NT2/D1 (cell line): ENCODE results near the gene PAQR8.

Experiments used
- DNase-seq: peaks from one replicate; pipeline ENCODE4 v3.0.0-alpha.2; 2011; ENCODE audit warnings: low read depth, low spot score
- H3K27me3 ChIP-seq: 2 replicates; pipeline ENCODE4 v1.6.0; 2011; ENCODE audit warnings: mild to moderate bottlenecking; ENCODE audit not compliant: insufficient read length, insufficient read depth
- H3K36me3 ChIP-seq: 2 replicates; pipeline ENCODE4 v1.6.1; 2011; ENCODE audit warnings: mild to moderate bottlenecking, low read length, mixed read lengths; ENCODE audit not compliant: insufficient read depth, insufficient read length
- H3K4me1 ChIP-seq: 2 replicates; pipeline ENCODE4 v1.5.1; 2011; ENCODE audit not compliant: insufficient read depth, insufficient read length
- H3K4me3 ChIP-seq: 2 replicates; pipeline ENCODE4 v1.5.1; 2011; ENCODE audit warnings: low read depth; ENCODE audit not compliant: insufficient read length
- H3K9ac ChIP-seq: 2 replicates; pipeline ENCODE4 v1.6.0; 2011; ENCODE audit warnings: low read depth; ENCODE audit not compliant: insufficient read length
- H3K9me3 ChIP-seq: 2 replicates; pipeline ENCODE4 v1.5.1; 2011; ENCODE audit warnings: mild to moderate bottlenecking, low read length; ENCODE audit not compliant: insufficient read depth
- SUZ12 ChIP-seq: IDR thresholded peaks from 2 replicates; pipeline ENCODE4 v1.6.1; 2011; ENCODE audit not compliant: insufficient read length, insufficient read depth; ENCODE audit errors: extremely low read depth
- YY1 ChIP-seq: IDR thresholded peaks from 2 replicates; pipeline ENCODE4 v1.6.1; 2011; ENCODE audit not compliant: insufficient read length, insufficient read depth
- ZNF274 ChIP-seq: IDR thresholded peaks from 2 replicates; pipeline ENCODE4 v1.6.1; 2011; ENCODE audit warnings: mild to moderate bottlenecking, low read depth, low read length

Gene PAQR8

GRCh38 chr6:52403086-52403485 is 41.1 kb downstream of the PAQR8 start:
- no peak for DNase-seq
- no peak for TF ChIP-seq SUZ12
- TF ChIP-seq ZNF274: no peak
- TF ChIP-seq YY1: no peak
- Histone ChIP-seq H3K4me1 (no peaks in the 10 kb centered on the region), H3K9ac (no peak overlapping the region), H3K9me3 (no peaks in the 10 kb centered on the region), H3K4me3 (no peak overlapping the region), H3K27me3 (no peaks in the 10 kb centered on the region), H3K36me3 (peaks cover 4% of the 10 kb centered on the region)

GRCh38 chr6:52403627-52404026 is 41.7 kb downstream of the PAQR8 start:
- no peak for TF ChIP-seq YY1
- no peak for TF ChIP-seq ZNF274
- no peak for TF ChIP-seq SUZ12
- DNase-seq: no peak
- Histone ChIP-seq H3K4me3 (no peak overlapping the region), H3K36me3 (peaks cover 4% of the 10 kb centered on the region), H3K4me1 (no peaks in the 10 kb centered on the region), H3K9ac (no peak overlapping the region), H3K27me3 (no peaks in the 10 kb centered on the region), H3K9me3 (no peaks in the 10 kb centered on the region)

- no peak overlapping the region for H3K9ac ChIP-seq
- peaks cover 4% of the 10 kb centered on the region for H3K36me3 ChIP-seq
- no peaks in the 10 kb centered on the region for H3K27me3 ChIP-seq
- no peak for DNase-seq
- H3K9me3 ChIP-seq: no peaks in the 10 kb centered on the region
- H3K4me3 ChIP-seq: no peak overlapping the region
- no peaks in the 10 kb centered on the region for H3K4me1 ChIP-seq
- no peak for TF ChIP-seq ZNF274
- no peak for TF ChIP-seq SUZ12
- TF ChIP-seq YY1: no peak
Measured at GRCh38 chr6:52405243-52405642, 43.3 kb downstream of the PAQR8 start.

- TF ChIP-seq YY1 (no peak), ZNF274 (no peak), SUZ12 (no peak)
- no peaks in the 10 kb centered on the region for H3K27me3 ChIP-seq
- H3K4me3 ChIP-seq: no peak overlapping the region
- H3K9me3 ChIP-seq: no peaks in the 10 kb centered on the region
- H3K36me3 ChIP-seq: peaks cover 4% of the 10 kb centered on the region
- H3K4me1 ChIP-seq: no peaks in the 10 kb centered on the region
- no peak overlapping the region for H3K9ac ChIP-seq
- no peak for DNase-seq
Measured at GRCh38 chr6:52407467-52407866, 45.5 kb downstream of the PAQR8 start.

- no peak for TF ChIP-seq ZNF274
- no peaks in the 10 kb centered on the region for H3K27me3 ChIP-seq
- DNase-seq: no peak
- no peaks in the 10 kb centered on the region for H3K36me3 ChIP-seq
- H3K9me3 ChIP-seq: no peaks in the 10 kb centered on the region
- H3K9ac ChIP-seq: no peak overlapping the region
- no peak overlapping the region for H3K4me3 ChIP-seq
- H3K4me1 ChIP-seq: no peaks in the 10 kb centered on the region
Measured at GRCh38 chr6:52409499-52409898, 47.5 kb downstream of the PAQR8 start.

GRCh38 chr6:52410979-52411378 is 49.0 kb downstream of the PAQR8 start:
- DNase-seq: no peak
- H3K36me3 ChIP-seq: no peaks in the 10 kb centered on the region
- no peaks in the 10 kb centered on the region for H3K27me3 ChIP-seq
- H3K4me1 ChIP-seq: no peaks in the 10 kb centered on the region
- H3K9me3 ChIP-seq: no peaks in the 10 kb centered on the region
- no peak overlapping the region for H3K4me3 ChIP-seq
- no peak overlapping the region for H3K9ac ChIP-seq
- no peak for TF ChIP-seq ZNF274
- TF ChIP-seq SUZ12: no peak
- no peak for TF ChIP-seq YY1

- no peaks in the 10 kb centered on the region for H3K9me3 ChIP-seq
- no peak for TF ChIP-seq ZNF274
- no peak for DNase-seq
- no peak overlapping the region for H3K4me3 ChIP-seq
- no peaks in the 10 kb centered on the region for H3K4me1 ChIP-seq
- H3K27me3 ChIP-seq: no peaks in the 10 kb centered on the region
- no peak overlapping the region for H3K9ac ChIP-seq
- no peaks in the 10 kb centered on the region for H3K36me3 ChIP-seq
Measured at GRCh38 chr6:52411911-52412310, 50.0 kb downstream of the PAQR8 start.

- H3K4me3 ChIP-seq: no peak overlapping the region
- DNase-seq: no peak
- TF ChIP-seq YY1 (no peak), SUZ12 (no peak), ZNF274 (no peak)
- no peaks in the 10 kb centered on the region for H3K4me1 ChIP-seq
- no peaks in the 10 kb centered on the region for H3K27me3 ChIP-seq
- H3K9ac ChIP-seq: no peak overlapping the region
- no peaks in the 10 kb centered on the region for H3K9me3 ChIP-seq
- no peaks in the 10 kb centered on the region for H3K36me3 ChIP-seq
Measured at GRCh38 chr6:52415333-52415732, 53.4 kb downstream of the PAQR8 start.
